OCI-LY7 (cell line): ENCODE data around the gene CHD9. TPM values are rescaled to one million over a fixed set of nuclear protein-coding genes. Genes with fewer than 3 reads are reported as not detected.

Source experiments
- BruUV-seq: library from RNA; stranded (reverse); fragments of 400-500 nt; replicated peaks from 2 replicates; lab custom pipeline; 2021; lab: Mats Ljungman, UMichigan
- CTCF ChIA-PET: fragments of 300-600 bp; sonication (Branson Sonifier 250); formaldehyde crosslinking; loops from one replicate; lab custom pipeline; 2022; ENCODE audit warnings: antibody characterized with exemption; ENCODE audit not compliant: unreplicated experiment; lab: Charles Lee
- POLR2A ChIA-PET: fragments of 300-600 bp; sonication (Branson Sonifier 250); formaldehyde crosslinking; loops from one replicate; lab custom pipeline; 2022; ENCODE audit warnings: antibody characterized with exemption; lab: Charles Lee
- DNase-seq: peaks from one replicate; pipeline ENCODE4 v3.0.0-alpha.2; 2015; ENCODE audit warnings: low spot score
- H2AFZ ChIP-seq: fragments of 200-600 bp; sonication (generic), shearing (Covaris generic); 2 replicates; pipeline ENCODE4 v1.6.1; 2014; ENCODE audit warnings: mild to moderate bottlenecking, antibody characterized with exemption, low read length, moderate library complexity
- H3K27ac ChIP-seq: fragments of 200-600 bp; sonication (generic); 2 replicates; pipeline ENCODE4 v1.5.1; 2014; ENCODE audit warnings: mixed run types, low read depth, mild to moderate bottlenecking, moderate library complexity, low read length, inconsistent platforms; ENCODE audit not compliant: poor library complexity, severe bottlenecking
- H3K36me3 ChIP-seq: fragments of 200-600 bp; sonication (generic); 2 replicates; pipeline ENCODE4 v1.6.1; 2014; ENCODE audit warnings: mild to moderate bottlenecking, antibody characterized with exemption, low read length, moderate library complexity, mixed read lengths; ENCODE audit not compliant: insufficient read depth
- H3K4me1 ChIP-seq: fragments of 200-600 bp; sonication (generic); 2 replicates; pipeline ENCODE4 v1.5.1; 2014; ENCODE audit warnings: mild to moderate bottlenecking, low read length; ENCODE audit not compliant: insufficient read depth, poor library complexity, severe bottlenecking
- H3K4me2 ChIP-seq: fragments of 200-600 bp; sonication (generic); 2 replicates; pipeline ENCODE4 v1.6.1; 2014; ENCODE audit warnings: mild to moderate bottlenecking, low read length
- H3K4me3 ChIP-seq: fragments of 200-600 bp; sonication (generic); 2 replicates; pipeline ENCODE4 v1.5.1; 2014; ENCODE audit warnings: mild to moderate bottlenecking, low read depth, low read length; ENCODE audit not compliant: poor library complexity, severe bottlenecking
- H3K79me2 ChIP-seq: fragments of 200-600 bp; sonication (generic); 2 replicates; pipeline ENCODE4 v1.6.1; 2016; ENCODE audit warnings: low read depth, mild to moderate bottlenecking, low read length, moderate library complexity, mixed read lengths; ENCODE audit not compliant: insufficient read depth
- H3K9me2 ChIP-seq: fragments of 200-600 bp; sonication (generic); 2 replicates; pipeline ENCODE4 v1.6.1; 2016; ENCODE audit warnings: mild to moderate bottlenecking, low read length, mixed read lengths; ENCODE audit not compliant: insufficient read depth
- H3K9me3 ChIP-seq: fragments of 200-600 bp; sonication (generic); 2 replicates; pipeline ENCODE4 v1.6.1; 2014; ENCODE audit warnings: mild to moderate bottlenecking, mixed run types, low read length, mixed read lengths
- H4K20me1 ChIP-seq: fragments of 200-600 bp; sonication (generic); 2 replicates; pipeline ENCODE4 v1.6.1; 2014; ENCODE audit warnings: mild to moderate bottlenecking, antibody characterized with exemption, low read length, moderate library complexity, mixed read lengths; ENCODE audit not compliant: insufficient read depth
- CTCF ChIP-seq: fragments of 200-600 bp; sonication (generic); conservative IDR thresholded peaks from 2 replicates; pipeline ENCODE4 v1.5.1; 2014; ENCODE audit warnings: mild to moderate bottlenecking, antibody characterized with exemption, low read length, moderate library complexity, mixed read lengths
- EZH2phosphoT487 ChIP-seq: fragments of 200-600 bp; sonication (generic); IDR thresholded peaks from 2 replicates; pipeline ENCODE4 v1.6.1; 2018; ENCODE audit warnings: low read depth, borderline replicate concordance, mild to moderate bottlenecking, mixed run types, antibody characterized with exemption, low read length, moderate library complexity, mixed read lengths
- intact Hi-C: fragments of 100-400 bp; cut with micrococcal nuclease; formaldehyde crosslinking; loops from one replicate; pipeline ENCODE4 v1.10.0; 2022; ENCODE audit not compliant: unreplicated experiment
- total RNA-seq, 2 experiments: library from RNA; depleted of rRNA in 1 of 2; stranded (reverse); fragments of >200 nt in 1 of 2; shearing (Covaris generic) in 1 of 2; gene quantifications; 2 replicates each; pipeline ENCODE4 v1.2.3, GENCODE V29; 2014 to 2022

CHD9 gene
- total RNA-seq, 2 experiments from 2014 or later = 52.6 to 85.9 TPM

- Histone ChIP-seq H3K9me3 (no peaks in the 10 kb centered on the region), H3K4me1 (no peaks in the 10 kb centered on the region), H3K4me3 (no peak overlapping the region), H3K36me3 (peaks cover 98% of the 10 kb centered on the region), H3K4me2 (no peak overlapping the region), H3K79me2 (0 out of 2 replicates have a peak, but pooled peaks cover 4% of the 10 kb centered on the region), H4K20me1 (peaks cover 4% of the 10 kb centered on the region; the same call in 1 of the 2 replicates), H2AFZ (no peak overlapping the region), H3K27ac (no peak overlapping the region), H3K9me2 (no peaks in the 10 kb centered on the region)
- no TSS peak for BruUV-seq
- no peak for TF ChIP-seq CTCF
- TF ChIP-seq EZH2phosphoT487 = no peak
- DNase-seq = no peak
- ChIA-PET CTCF (no interaction called here), POLR2A (interaction anchor here (0.6 to 1.6 kb wide), 5 partner anchors 8 to 1649 kb away, joined by 3 to 6 read pairs (median 4); no protein-coding TSS in a partner anchor)
- intact Hi-C loops = no loop called here
These were observed 178.2 kb downstream of the CHD9 start for GRCh38 chr16:53232826-53233529.

- Histone ChIP-seq H3K9me3 (no peaks in the 10 kb centered on the region), H3K36me3 (peaks cover 98% of the 10 kb centered on the region), H3K4me3 (no peak overlapping the region), H3K4me2 (no peak overlapping the region), H2AFZ (no peak overlapping the region), H4K20me1 (peaks cover 4% of the 10 kb centered on the region; the same call in 1 of the 2 replicates), H3K9me2 (no peaks in the 10 kb centered on the region), H3K27ac (no peak overlapping the region), H3K4me1 (no peaks in the 10 kb centered on the region), H3K79me2 (0 out of 2 replicates have a peak, but pooled peaks cover 4% of the 10 kb centered on the region)
- intact Hi-C loops = no loop called here
- TF ChIP-seq EZH2phosphoT487 (no peak), CTCF (no peak)
- POLR2A ChIA-PET = no interaction called here
- BruUV-seq = no TSS peak
- no peak for DNase-seq
- CTCF ChIA-PET = no interaction called here
These were observed 180.0 kb downstream of the CHD9 start for GRCh38 chr16:53234836-53235235.

DNA sequence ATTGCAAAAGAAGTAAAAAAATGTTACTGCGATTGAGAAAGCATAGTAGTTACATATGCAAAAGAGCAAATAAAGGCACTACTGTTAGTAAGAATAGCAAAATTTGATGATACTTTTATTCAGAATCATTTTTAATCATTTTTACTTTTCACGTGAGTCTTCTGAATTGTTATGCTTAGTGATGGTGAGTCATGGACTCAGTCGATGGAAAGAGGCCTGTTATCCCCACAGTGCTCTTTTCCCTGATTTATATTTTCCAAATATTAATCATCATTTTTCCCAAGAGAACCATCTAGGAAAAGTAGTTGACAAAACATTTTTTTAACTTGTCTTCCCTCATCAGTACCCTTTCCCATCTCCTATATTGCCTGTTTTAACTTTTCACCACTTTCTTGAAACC lies 181.1 kb downstream of the CHD9 start:
- POLR2A ChIA-PET = no interaction called here
- TF ChIP-seq EZH2phosphoT487 (no peak), CTCF (no peak)
- H3K4me2 ChIP-seq = no peak overlapping the region
- CTCF ChIA-PET = no interaction called here
- H4K20me1 ChIP-seq = peaks cover 4% of the 10 kb centered on the region; the same call in 1 of the 2 replicates
- intact Hi-C loops = no loop called here
- no peaks in the 10 kb centered on the region for H3K9me3 ChIP-seq
- no peaks in the 10 kb centered on the region for H3K9me2 ChIP-seq
- H3K4me3 ChIP-seq = no peak overlapping the region
- H3K36me3 ChIP-seq = peaks cover 96% of the 10 kb centered on the region
- 0 out of 2 replicates have a peak, but pooled peaks cover 4% of the 10 kb centered on the region for H3K79me2 ChIP-seq
- DNase-seq = no peak
- H3K4me1 ChIP-seq = no peaks in the 10 kb centered on the region
- no peak overlapping the region for H3K27ac ChIP-seq
- H2AFZ ChIP-seq = no peak overlapping the region
- BruUV-seq = no TSS peak
